HepG2 (cell line): Measurements from ENCODE around the gene IQCE. TPM values are rescaled to one million over a fixed set of nuclear protein-coding genes. Genes with fewer than 3 reads are reported as not detected.

Experiments used
- ETV6 ChIP-seq: sonication (generic); formaldehyde crosslinking; conservative IDR thresholded peaks from 2 replicates; pipeline ENCODE4 v1.4.0; 2020; ENCODE audit warnings: missing genetic modification reagents
- MAFF ChIP-seq: IDR thresholded peaks from 2 replicates; pipeline ENCODE4 v1.6.1; 2011; ENCODE audit warnings: low read depth, low read length, improper control_type of control experiment
- MTF1 ChIP-seq: sonication (generic); formaldehyde crosslinking; IDR thresholded peaks from 2 replicates; pipeline ENCODE4 v1.5.0; 2020; ENCODE audit warnings: missing genetic modification reagents
- STAT5B ChIP-seq: sonication (generic); formaldehyde crosslinking; IDR thresholded peaks from 2 replicates; pipeline ENCODE4 v1.4.0; 2020; ENCODE audit warnings: missing genetic modification reagents
- ZMYM2 ChIP-seq: sonication (generic); formaldehyde crosslinking; IDR thresholded peaks from 2 replicates; pipeline ENCODE4 v1.8.0; 2022; ENCODE audit warnings: mild to moderate bottlenecking, missing genetic modification reagents
- ZNF367 ChIP-seq: sonication (generic); formaldehyde crosslinking; IDR thresholded peaks from 2 replicates; pipeline ENCODE4 v1.4.0; 2020; ENCODE audit warnings: missing genetic modification reagents, borderline replicate concordance
- ZNF570 ChIP-seq: sonication (generic); formaldehyde crosslinking; IDR thresholded peaks from 2 replicates; pipeline ENCODE4 v1.4.0; 2020; ENCODE audit warnings: mild to moderate bottlenecking, missing genetic modification reagents, borderline replicate concordance
- ZSCAN12 ChIP-seq: sonication (generic); formaldehyde crosslinking; IDR thresholded peaks from 2 replicates; pipeline ENCODE4 v1.9.0; 2021; ENCODE audit warnings: mild to moderate bottlenecking, missing genetic modification reagents
- polyA plus RNA-seq, 8 experiments: library from polyadenylated mRNA; depleted of rRNA in 3 of 8; stranded (reverse) in 7 of 8; unstranded in 1 of 8; fragments of >200 nt; fragmentation: Illumina TruSeq in 4 of 8; extraction: Trizol in 4 of 8; gene quantifications; 2 replicates each; pipeline versions ENCODE4 v1.2.1 to v1.2.3, GENCODE V29; 2011 to 2016; ENCODE audit warnings: low read depth in 4 of 8, missing spikeins in 1 of 8, mixed read lengths in 1 of 8; ENCODE audit not compliant: insufficient read depth in 1 of 8
- total RNA-seq, 5 experiments: library from RNA; depleted of rRNA; stranded (reverse); fragments of >200 nt; fragmentation: Illumina TruSeq; extraction: Trizol; gene quantifications; 2 replicates each; pipeline ENCODE4 v1.2.3, GENCODE V29; 2016; ENCODE audit warnings: low read depth in 1 of 5
- TF ChIP-seq, protein P1 (sequence below): IDR thresholded peaks from 2 replicates; pipeline ENCODE4 v1.6.1; 2016; ENCODE audit warnings: missing compliant biosample characterization, missing genetic modification reagents, borderline replicate concordance
- TF ChIP-seq, protein P2 (sequence below): sonication (generic); formaldehyde crosslinking; IDR thresholded peaks from 2 replicates; pipeline ENCODE4 v1.8.0; 2023; ENCODE audit warnings: mild to moderate bottlenecking, missing genetic modification reagents
- TF ChIP-seq, protein P3 (sequence below): sonication (generic); formaldehyde crosslinking; IDR thresholded peaks from 2 replicates; pipeline ENCODE4 v1.9.0; 2022; ENCODE audit warnings: missing genetic modification reagents, mild to moderate bottlenecking, borderline replicate concordance
- TF ChIP-seq, protein P4 (sequence below): IDR thresholded peaks from 2 replicates; pipeline ENCODE4 v1.6.1; 2016; ENCODE audit warnings: low read depth, missing genetic modification reagents, missing compliant biosample characterization
- TF ChIP-seq, protein P5 (sequence below): sonication (generic); formaldehyde crosslinking; IDR thresholded peaks from 2 replicates; pipeline ENCODE4 v1.4.0; 2020; ENCODE audit warnings: low read depth, missing genetic modification reagents

Gene IQCE
- total and polyA plus RNA-seq, 2 of the 13 experiments (the other 11 are each of a cell fraction or from before 2014, with no cell fraction given), result 1.5 to 2.5 TPM

DNA sequence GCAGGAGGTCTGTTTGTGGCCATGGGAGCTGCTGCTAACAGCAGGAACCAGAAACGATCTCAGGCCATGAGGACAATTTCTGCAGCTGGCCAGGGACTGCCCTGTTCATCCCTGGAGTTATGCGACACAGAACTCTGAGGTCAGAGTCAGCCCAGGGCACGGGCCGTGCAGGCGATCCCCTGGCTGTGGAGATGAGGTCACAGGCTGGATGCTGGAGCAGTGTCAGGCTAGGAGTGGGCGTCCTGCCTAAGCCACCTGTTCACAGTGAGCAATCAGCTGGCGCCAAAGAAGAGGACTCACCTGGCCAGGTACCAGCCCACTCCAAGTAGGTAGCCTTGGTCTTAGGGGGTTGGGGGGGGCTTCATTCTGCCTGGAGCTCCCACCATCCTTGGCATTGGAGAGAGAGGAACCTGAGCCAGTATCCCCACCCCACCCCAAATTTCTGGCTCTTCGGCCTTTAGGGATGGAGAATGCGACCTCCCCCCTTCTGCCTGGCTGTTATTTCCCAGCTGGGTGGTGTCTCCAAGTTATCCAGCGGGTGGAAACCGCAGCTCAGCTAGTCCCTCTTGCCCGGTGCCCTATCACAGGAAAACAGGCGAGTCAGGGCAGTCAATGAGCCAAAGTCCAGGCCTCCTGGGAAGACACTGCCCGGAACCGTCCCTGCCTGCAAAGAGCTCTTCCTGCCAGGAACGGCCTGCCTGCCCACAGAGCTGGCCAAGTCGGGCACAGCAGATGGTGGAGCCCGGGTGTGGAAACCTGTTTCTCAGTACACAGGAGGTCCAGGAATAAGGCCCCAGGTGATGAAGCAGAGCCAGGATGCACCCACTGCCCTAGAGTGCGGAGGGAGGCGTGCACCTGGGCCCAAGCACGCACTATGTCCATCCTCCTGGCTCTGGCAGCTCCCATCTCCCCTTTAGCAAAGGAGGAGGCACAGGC lies 71.2 kb downstream of the IQCE start (continued):
- TF ChIP-seq, protein P1, sequence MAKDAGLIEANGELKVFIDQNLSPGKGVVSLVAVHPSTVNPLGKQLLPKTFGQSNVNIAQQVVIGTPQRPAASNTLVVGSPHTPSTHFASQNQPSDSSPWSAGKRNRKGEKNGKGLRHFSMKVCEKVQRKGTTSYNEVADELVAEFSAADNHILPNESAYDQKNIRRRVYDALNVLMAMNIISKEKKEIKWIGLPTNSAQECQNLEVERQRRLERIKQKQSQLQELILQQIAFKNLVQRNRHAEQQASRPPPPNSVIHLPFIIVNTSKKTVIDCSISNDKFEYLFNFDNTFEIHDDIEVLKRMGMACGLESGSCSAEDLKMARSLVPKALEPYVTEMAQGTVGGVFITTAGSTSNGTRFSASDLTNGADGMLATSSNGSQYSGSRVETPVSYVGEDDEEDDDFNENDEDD (CRISPR knock-in tag), result no peak
- TF ChIP-seq, protein P2, sequence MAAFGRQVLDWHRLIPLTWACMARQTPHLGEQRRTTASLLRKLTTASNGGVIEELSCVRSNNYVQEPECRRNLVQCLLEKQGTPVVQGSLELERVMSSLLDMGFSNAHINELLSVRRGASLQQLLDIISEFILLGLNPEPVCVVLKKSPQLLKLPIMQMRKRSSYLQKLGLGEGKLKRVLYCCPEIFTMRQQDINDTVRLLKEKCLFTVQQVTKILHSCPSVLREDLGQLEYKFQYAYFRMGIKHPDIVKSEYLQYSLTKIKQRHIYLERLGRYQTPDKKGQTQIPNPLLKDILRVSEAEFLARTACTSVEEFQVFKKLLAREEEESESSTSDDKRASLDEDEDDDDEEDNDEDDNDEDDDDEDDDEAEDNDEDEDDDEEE (CRISPR knock-in tag), result peak; percentile 86; the same call in 1 of the 2 replicates
- TF ChIP-seq MTF1 (CRISPR knock-in tag), result no peak
- no peak for TF ChIP-seq ZMYM2 (CRISPR knock-in tag)
- TF ChIP-seq ETV6 (CRISPR knock-in tag), result no peak
- TF ChIP-seq, protein P3, sequence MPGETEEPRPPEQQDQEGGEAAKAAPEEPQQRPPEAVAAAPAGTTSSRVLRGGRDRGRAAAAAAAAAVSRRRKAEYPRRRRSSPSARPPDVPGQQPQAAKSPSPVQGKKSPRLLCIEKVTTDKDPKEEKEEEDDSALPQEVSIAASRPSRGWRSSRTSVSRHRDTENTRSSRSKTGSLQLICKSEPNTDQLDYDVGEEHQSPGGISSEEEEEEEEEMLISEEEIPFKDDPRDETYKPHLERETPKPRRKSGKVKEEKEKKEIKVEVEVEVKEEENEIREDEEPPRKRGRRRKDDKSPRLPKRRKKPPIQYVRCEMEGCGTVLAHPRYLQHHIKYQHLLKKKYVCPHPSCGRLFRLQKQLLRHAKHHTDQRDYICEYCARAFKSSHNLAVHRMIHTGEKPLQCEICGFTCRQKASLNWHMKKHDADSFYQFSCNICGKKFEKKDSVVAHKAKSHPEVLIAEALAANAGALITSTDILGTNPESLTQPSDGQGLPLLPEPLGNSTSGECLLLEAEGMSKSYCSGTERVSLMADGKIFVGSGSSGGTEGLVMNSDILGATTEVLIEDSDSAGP (CRISPR knock-in tag), result peak; percentile 58; the same call in 1 of the 2 replicates
- TF ChIP-seq, protein P4, sequence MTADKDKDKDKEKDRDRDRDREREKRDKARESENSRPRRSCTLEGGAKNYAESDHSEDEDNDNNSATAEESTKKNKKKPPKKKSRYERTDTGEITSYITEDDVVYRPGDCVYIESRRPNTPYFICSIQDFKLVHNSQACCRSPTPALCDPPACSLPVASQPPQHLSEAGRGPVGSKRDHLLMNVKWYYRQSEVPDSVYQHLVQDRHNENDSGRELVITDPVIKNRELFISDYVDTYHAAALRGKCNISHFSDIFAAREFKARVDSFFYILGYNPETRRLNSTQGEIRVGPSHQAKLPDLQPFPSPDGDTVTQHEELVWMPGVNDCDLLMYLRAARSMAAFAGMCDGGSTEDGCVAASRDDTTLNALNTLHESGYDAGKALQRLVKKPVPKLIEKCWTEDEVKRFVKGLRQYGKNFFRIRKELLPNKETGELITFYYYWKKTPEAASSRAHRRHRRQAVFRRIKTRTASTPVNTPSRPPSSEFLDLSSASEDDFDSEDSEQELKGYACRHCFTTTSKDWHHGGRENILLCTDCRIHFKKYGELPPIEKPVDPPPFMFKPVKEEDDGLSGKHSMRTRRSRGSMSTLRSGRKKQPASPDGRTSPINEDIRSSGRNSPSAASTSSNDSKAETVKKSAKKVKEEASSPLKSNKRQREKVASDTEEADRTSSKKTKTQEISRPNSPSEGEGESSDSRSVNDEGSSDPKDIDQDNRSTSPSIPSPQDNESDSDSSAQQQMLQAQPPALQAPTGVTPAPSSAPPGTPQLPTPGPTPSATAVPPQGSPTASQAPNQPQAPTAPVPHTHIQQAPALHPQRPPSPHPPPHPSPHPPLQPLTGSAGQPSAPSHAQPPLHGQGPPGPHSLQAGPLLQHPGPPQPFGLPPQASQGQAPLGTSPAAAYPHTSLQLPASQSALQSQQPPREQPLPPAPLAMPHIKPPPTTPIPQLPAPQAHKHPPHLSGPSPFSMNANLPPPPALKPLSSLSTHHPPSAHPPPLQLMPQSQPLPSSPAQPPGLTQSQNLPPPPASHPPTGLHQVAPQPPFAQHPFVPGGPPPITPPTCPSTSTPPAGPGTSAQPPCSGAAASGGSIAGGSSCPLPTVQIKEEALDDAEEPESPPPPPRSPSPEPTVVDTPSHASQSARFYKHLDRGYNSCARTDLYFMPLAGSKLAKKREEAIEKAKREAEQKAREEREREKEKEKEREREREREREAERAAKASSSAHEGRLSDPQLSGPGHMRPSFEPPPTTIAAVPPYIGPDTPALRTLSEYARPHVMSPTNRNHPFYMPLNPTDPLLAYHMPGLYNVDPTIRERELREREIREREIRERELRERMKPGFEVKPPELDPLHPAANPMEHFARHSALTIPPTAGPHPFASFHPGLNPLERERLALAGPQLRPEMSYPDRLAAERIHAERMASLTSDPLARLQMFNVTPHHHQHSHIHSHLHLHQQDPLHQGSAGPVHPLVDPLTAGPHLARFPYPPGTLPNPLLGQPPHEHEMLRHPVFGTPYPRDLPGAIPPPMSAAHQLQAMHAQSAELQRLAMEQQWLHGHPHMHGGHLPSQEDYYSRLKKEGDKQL (CRISPR knock-in tag), result no peak
- no peak for TF ChIP-seq ZNF367
- TF ChIP-seq MAFF, result no peak
- TF ChIP-seq, protein P5, sequence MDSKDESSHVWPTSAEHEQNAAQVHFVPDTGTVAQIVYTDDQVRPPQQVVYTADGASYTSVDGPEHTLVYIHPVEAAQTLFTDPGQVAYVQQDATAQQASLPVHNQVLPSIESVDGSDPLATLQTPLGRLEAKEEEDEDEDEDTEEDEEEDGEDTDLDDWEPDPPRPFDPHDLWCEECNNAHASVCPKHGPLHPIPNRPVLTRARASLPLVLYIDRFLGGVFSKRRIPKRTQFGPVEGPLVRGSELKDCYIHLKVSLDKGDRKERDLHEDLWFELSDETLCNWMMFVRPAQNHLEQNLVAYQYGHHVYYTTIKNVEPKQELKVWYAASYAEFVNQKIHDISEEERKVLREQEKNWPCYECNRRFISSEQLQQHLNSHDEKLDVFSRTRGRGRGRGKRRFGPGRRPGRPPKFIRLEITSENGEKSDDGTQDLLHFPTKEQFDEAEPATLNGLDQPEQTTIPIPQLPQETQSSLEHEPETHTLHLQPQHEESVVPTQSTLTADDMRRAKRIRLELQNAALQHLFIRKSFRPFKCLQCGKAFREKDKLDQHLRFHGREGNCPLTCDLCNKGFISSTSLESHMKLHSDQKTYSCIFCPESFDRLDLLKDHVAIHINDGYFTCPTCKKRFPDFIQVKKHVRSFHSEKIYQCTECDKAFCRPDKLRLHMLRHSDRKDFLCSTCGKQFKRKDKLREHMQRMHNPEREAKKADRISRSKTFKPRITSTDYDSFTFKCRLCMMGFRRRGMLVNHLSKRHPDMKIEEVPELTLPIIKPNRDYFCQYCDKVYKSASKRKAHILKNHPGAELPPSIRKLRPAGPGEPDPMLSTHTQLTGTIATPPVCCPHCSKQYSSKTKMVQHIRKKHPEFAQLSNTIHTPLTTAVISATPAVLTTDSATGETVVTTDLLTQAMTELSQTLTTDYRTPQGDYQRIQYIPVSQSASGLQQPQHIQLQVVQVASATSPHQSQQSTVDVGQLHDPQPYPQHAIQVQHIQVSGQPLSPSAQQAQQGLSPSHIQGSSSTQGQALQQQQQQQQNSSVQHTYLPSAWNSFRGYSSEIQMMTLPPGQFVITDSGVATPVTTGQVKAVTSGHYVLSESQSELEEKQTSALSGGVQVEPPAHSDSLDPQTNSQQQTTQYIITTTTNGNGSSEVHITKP (CRISPR knock-in tag), result no peak
- no peak for TF ChIP-seq ZNF570 (CRISPR knock-in tag)
- TF ChIP-seq ZSCAN12 (CRISPR knock-in tag), result no peak
- TF ChIP-seq STAT5B, result no peak
